Ecto neural progenitor cell (in vitro differentiated cells): ENCODE data around the gene KBTBD4.

Experiments used
- DNase-seq: peaks from one replicate; pipeline ENCODE4 v3.0.0-alpha.2; 2018; ENCODE audit warnings: low spot score

Gene KBTBD4

GRCh38 chr11:47524291-47524874 is 54.4 kb downstream of the KBTBD4 start:
- peak; percentile 49 for DNase-seq

GRCh38 chr11:47523490-47524225 is 55.1 kb downstream of the KBTBD4 start:
- DNase-seq = no peak
